GM18520 (cell line): Measurements from ENCODE around the gene LMF1.
"Not testable (repeated sequence)": the region's sequence is repeated elsewhere in the genome, so short reads cannot be mapped to it uniquely, and the experiment has no call there.

Source experiments
- ATAC-seq: cut with Tn5 transposase; IDR thresholded peaks from one replicate; pipeline ENCODE4 v1.9.1; 2021; ENCODE audit not compliant: unreplicated experiment

LMF1 gene

GRCh38 chr16:897701-898100 is 73.1 kb downstream of the LMF1 start:
- no peak for ATAC-seq

- ATAC-seq, result no peak
Observed at GRCh38 chr16:897200-897543, 73.6 kb downstream of the LMF1 start.

GRCh38 chr16:896261-897199 is 74.3 kb downstream of the LMF1 start:
- no peak for ATAC-seq

GRCh38 chr16:895371-895770 is 75.4 kb downstream of the LMF1 start:
- ATAC-seq, result no peak

GRCh38 chr16:894841-895240 is 75.9 kb downstream of the LMF1 start:
- no peak for ATAC-seq

GRCh38 chr16:894136-894535 is 76.6 kb downstream of the LMF1 start:
- no peak for ATAC-seq

GRCh38 chr16:893360-893759 is 77.4 kb downstream of the LMF1 start:
- ATAC-seq, result no peak

GRCh38 chr16:892536-893255 is 78.1 kb downstream of the LMF1 start:
- ATAC-seq, result no peak

GRCh38 chr16:892006-892405 is 78.8 kb downstream of the LMF1 start:
- no peak for ATAC-seq

- no peak for ATAC-seq
Observed at GRCh38 chr16:891353-891740, 79.4 kb downstream of the LMF1 start.

GRCh38 chr16:890716-891352 is 80.0 kb downstream of the LMF1 start:
- no peak for ATAC-seq

GRCh38 chr16:890217-890616 is 80.6 kb downstream of the LMF1 start:
- no peak for ATAC-seq

GRCh38 chr16:889586-889985 is 81.2 kb downstream of the LMF1 start:
- no peak for ATAC-seq

- no peak for ATAC-seq
Observed at GRCh38 chr16:888901-889570, 81.7 kb downstream of the LMF1 start.

GRCh38 chr16:888456-888855 is 82.3 kb downstream of the LMF1 start:
- not testable (repeated sequence) for ATAC-seq

- ATAC-seq, result no peak
Observed at GRCh38 chr16:887846-888245, 82.9 kb downstream of the LMF1 start.

GRCh38 chr16:886802-887731 is 83.7 kb downstream of the LMF1 start:
- ATAC-seq, result no peak

- ATAC-seq, result no peak
Observed at GRCh38 chr16:886084-886543, 84.7 kb downstream of the LMF1 start.

- no peak for ATAC-seq
Observed at GRCh38 chr16:885391-885790, 85.4 kb downstream of the LMF1 start.

- no peak for ATAC-seq
Observed at GRCh38 chr16:884232-884631, 86.6 kb downstream of the LMF1 start.
